Measurements from ENCODE around the gene SYNGR2. TPM values are rescaled to one million over a fixed set of nuclear protein-coding genes. Genes with fewer than 3 reads are reported as not detected.

SYNGR2 gene
- total RNA-seq, 2 donors from 2014 or later = 133 to 284 TPM

- Histone ChIP-seq H3K4me1 (replicated peaks) (peaks cover 12% of the 10 kb centered on the region), H3K4me3 (no peak overlapping the region), H3K9me3 (no peaks in the 10 kb centered on the region), H3K27me3 (replicated peaks; ENCODE audit: insufficient read depth) (no peaks in the 10 kb centered on the region), H3K36me3 (no peaks in the 10 kb centered on the region), H3K27ac (peak overlapping the region in 1 of 2 donors; percentile 90)
- 87% methylated on average over 4 of the region's 4 CpGs for WGBS
- no peak for DNase-seq (ENCODE audit: low spot score)
- no peak for TF ChIP-seq POLR2A (IDR thresholded peaks at IDR 0.05)
- intact Hi-C loops (cut with DNase I) = no loop called here
Measured at GRCh38 chr17:78129351-78130089, 38.9 kb upstream of the SYNGR2 start.

- intact Hi-C loops (cut with DNase I) = no loop called here
- Histone ChIP-seq H3K27ac (no peak overlapping the region), H3K27me3 (replicated peaks; ENCODE audit: insufficient read depth) (no peaks in the 10 kb centered on the region), H3K9me3 (no peaks in the 10 kb centered on the region), H3K4me1 (replicated peaks) (peaks cover 12% of the 10 kb centered on the region), H3K36me3 (no peaks in the 10 kb centered on the region), H3K4me3 (no peak overlapping the region)
- TF ChIP-seq POLR2AphosphoS5 (IDR thresholded peaks at IDR 0.05) (no peak), POLR2A (IDR thresholded peaks at IDR 0.05) (no peak), CTCF (IDR thresholded peaks at IDR 0.05) (no peak)
- 67% methylated on average over 5 of the region's 5 CpGs for WGBS
- DNase-seq (ENCODE audit: low spot score) = no peak
Measured at GRCh38 chr17:78130090-78130436, 38.3 kb upstream of the SYNGR2 start.

GRCh38 chr17:78130437-78131101 is 37.8 kb upstream of the SYNGR2 start, which contains the start of gene TMC8:
TMC8 (plus strand) TSS chr17:78130771; CDS start chr17:78131589, 818 bp downstream.
- intact Hi-C loops (cut with DNase I) = no loop called here
- Histone ChIP-seq H3K27me3 (replicated peaks; ENCODE audit: insufficient read depth) (no peaks in the 10 kb centered on the region), H3K27ac (no peak within 1 kb of the TSS), H3K4me3 (peak within 1 kb of the TSS; percentile 13 to 27), H3K36me3 (no peaks in the 10 kb centered on the region), H3K4me1 (replicated peaks) (peaks cover 12% of the 10 kb centered on the region), H3K9me3 (no peaks in the 10 kb centered on the region)
- TF ChIP-seq CTCF (IDR thresholded peaks at IDR 0.05) = no peak
- WGBS = 89% methylated on average over 10 of the region's 10 CpGs
- no peak for DNase-seq (ENCODE audit: low spot score)

GRCh38 chr17:78131172-78132083 is 37.0 kb upstream of the SYNGR2 start:
- TF ChIP-seq POLR2AphosphoS5 (IDR thresholded peaks at IDR 0.05) (no peak), CTCF (IDR thresholded peaks at IDR 0.05) (no peak), POLR2A (IDR thresholded peaks at IDR 0.05) (no peak)
- DNase-seq (ENCODE audit: low spot score) = no peak
- H3K36me3 ChIP-seq = no peaks in the 10 kb centered on the region
- H3K4me1 ChIP-seq (replicated peaks) = peaks cover 10% of the 10 kb centered on the region
- no peaks in the 10 kb centered on the region for H3K27me3 ChIP-seq (replicated peaks; ENCODE audit: insufficient read depth)
- intact Hi-C loops (cut with DNase I) = no loop called here
- H3K9me3 ChIP-seq = no peaks in the 10 kb centered on the region
- WGBS = 30% methylated on average over 52 of the region's 74 CpGs
- H3K4me3 ChIP-seq = peak overlapping the region; percentile 13 to 27
- H3K27ac ChIP-seq = peak overlapping the region in 1 of 2 donors; percentile 4

- peak; percentile 49 for DNase-seq (ENCODE audit: low spot score)
- H3K9me3 ChIP-seq = no peaks in the 10 kb centered on the region
- intact Hi-C loops (cut with DNase I) = no loop called here
- H3K36me3 ChIP-seq = no peaks in the 10 kb centered on the region
- 37% methylated on average over 26 of the region's 38 CpGs for WGBS
- TF ChIP-seq CTCF (IDR thresholded peaks at IDR 0.05) (no peak), POLR2A (IDR thresholded peaks at IDR 0.05) (peak; percentile 63)
- H3K4me1 ChIP-seq (replicated peaks) = peaks cover 4% of the 10 kb centered on the region
- H3K27me3 ChIP-seq (replicated peaks; ENCODE audit: insufficient read depth) = no peaks in the 10 kb centered on the region
- peak overlapping the region; percentile 13 to 27 for H3K4me3 ChIP-seq
- H3K27ac ChIP-seq = peak overlapping the region; percentile 4 to 27
Measured at GRCh38 chr17:78132084-78132676, 36.2 kb upstream of the SYNGR2 start.

Data from prostate gland (tissue), 2 donors.